Midbrain (tissue), 1 donor: Measurements from ENCODE around the gene CDH18.
A peak's percentile ranks its signal among the peaks of the same experiment; 100 is the strongest.

Source experiments
- DNase-seq: peaks from one replicate; lab custom pipeline; 2025; lab: John Stamatoyannopoulos, UW

The CDH18 gene

DNA sequence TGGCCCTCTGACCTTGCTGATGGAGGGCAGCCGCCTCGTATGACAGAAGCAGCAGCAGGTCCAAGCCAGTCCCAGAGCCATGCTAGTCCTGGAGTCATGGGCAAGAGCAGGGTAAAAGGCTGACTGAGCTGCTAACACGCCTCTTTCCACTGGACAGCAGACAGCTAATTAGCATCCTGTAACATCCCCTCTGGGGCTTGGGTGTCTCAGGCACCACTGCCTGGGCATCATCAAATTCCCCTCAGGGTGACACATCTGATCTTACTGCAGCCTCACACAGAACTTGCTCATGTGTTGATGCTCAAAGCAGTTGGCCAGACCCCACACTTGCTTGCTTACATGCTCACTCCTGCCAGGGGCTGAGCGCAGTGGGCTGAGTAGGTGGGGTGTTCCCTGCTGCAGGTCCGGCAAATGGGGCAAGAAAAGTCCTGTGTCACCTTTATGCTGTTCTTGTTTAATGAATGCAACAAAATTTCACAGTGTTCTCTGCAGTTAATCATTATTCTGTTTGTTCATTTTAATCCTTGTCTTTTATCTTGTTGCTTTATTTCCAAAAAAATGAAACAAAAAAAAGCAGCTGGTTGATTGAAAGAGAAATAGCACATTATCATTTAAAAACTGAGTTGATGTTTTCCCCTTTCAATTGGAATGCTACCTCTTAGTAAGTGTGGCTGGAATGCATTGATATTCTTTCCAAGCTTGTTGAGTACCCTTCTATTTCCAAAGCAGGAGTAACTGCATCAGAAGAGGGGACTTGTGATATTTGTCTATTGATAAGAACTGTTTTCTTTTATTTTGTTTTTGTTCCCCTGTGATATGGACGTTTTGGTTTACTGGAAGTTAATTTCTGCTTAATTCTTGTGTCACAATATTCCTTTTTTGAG lies 254.1 kb downstream of the CDH18 start:
- no peak for DNase-seq

DNA sequence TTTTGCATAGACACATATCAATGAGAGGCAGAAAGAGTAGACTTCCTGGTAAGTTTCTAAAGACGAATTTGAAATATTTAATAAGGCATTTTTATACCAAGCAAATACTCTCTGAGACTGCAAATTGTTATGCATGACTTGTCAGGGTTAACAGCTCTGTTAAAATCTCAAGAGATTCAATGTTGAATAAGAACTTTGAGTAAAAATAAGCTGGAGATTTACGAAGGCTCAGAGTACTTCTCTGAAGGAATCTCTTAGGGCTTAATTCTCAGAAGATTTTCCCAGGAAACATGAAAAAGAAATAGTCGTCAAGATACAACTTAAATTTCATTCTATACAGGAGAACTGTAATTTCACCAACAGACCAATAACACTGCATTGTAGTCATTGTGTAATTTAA lies 259.4 kb downstream of the CDH18 start:
- DNase-seq = no peak

- DNase-seq = no peak
These were observed 268.9 kb downstream of the CDH18 start for GRCh38 chr5:19719109-19719508.

- DNase-seq = no peak
These were observed 274.3 kb downstream of the CDH18 start for GRCh38 chr5:19713740-19714139.

GRCh38 chr5:19709403-19709802 lies 278.6 kb downstream of the CDH18 start:
- DNase-seq = no peak

- no peak for DNase-seq
These were observed 281.2 kb downstream of the CDH18 start for GRCh38 chr5:19706776-19707175.

- no peak for DNase-seq
These were observed 286.3 kb downstream of the CDH18 start for GRCh38 chr5:19701731-19702130.

- no peak for DNase-seq
These were observed 292.9 kb downstream of the CDH18 start for GRCh38 chr5:19694949-19695611.

DNA sequence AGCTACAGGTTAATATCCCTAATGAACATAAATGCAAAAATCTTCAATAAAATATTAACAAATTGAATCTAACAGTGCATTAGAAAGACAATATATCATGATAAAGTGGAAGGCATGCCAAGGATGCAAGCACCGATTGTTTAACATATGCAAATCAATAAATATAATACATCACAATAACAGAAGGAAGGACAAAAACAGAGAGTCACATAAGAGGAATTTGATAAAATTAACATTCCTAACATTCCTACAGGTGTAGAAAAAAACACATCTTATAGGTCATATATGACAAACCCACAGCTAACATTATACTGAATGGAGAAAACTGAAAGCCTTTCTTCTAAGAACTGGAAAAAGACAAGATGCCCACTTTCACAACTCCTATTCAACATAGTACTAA lies 297.0 kb downstream of the CDH18 start:
- no peak for DNase-seq

DNA sequence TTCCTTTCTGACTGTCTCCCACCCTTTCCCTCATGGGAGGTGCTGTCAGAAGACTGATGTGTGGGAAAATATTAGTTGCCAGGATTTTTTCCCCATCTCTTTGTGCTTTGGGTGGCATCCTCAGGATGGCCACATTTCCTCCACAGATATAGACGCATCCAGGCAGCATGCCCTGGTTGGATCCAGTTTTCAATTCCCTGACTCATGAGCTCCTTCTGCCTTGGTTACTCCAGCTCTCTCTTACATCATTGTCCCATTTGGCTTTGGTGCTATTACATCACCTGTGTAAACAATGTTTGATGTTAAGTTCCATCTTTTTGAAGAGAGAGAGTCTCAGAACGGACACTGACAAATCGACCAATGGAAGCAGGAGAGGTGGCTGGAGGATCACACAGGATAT lies 302.5 kb downstream of the CDH18 start:
- no peak for DNase-seq

GRCh38 chr5:19676895-19677294 lies 311.1 kb downstream of the CDH18 start:
- no peak for DNase-seq

- DNase-seq = no peak
These were observed 327.3 kb downstream of the CDH18 start for GRCh38 chr5:19660679-19661078.

- no peak for DNase-seq
These were observed 332.4 kb downstream of the CDH18 start for GRCh38 chr5:19655627-19656026.

GRCh38 chr5:19638461-19638860 lies 349.5 kb downstream of the CDH18 start:
- no peak for DNase-seq

DNA sequence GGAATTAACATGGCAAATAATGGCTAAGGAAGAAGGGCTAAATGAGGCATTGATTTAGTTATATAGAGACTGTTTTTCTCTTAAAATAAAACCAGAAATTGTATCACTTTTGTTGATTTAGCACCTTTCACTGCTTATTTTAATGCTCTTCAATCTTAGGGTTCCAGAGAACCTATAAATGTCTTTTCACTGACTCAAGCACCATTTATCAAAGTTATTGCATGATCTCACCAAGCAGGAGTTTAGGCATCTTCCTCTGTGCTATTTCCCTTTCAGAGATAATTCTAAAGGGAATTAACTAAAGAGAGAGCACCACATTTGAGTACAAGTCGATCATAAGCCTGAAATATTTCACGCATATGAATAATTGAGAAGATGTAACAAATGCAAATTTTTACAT lies 357.1 kb downstream of the CDH18 start:
- no peak for DNase-seq

- DNase-seq = no peak
These were observed 361.8 kb downstream of the CDH18 start for GRCh38 chr5:19626211-19626610.

- no peak for DNase-seq
These were observed 362.4 kb downstream of the CDH18 start for GRCh38 chr5:19625562-19625961.

- DNase-seq = no peak
These were observed 368.4 kb downstream of the CDH18 start for GRCh38 chr5:19619571-19619970.

DNA sequence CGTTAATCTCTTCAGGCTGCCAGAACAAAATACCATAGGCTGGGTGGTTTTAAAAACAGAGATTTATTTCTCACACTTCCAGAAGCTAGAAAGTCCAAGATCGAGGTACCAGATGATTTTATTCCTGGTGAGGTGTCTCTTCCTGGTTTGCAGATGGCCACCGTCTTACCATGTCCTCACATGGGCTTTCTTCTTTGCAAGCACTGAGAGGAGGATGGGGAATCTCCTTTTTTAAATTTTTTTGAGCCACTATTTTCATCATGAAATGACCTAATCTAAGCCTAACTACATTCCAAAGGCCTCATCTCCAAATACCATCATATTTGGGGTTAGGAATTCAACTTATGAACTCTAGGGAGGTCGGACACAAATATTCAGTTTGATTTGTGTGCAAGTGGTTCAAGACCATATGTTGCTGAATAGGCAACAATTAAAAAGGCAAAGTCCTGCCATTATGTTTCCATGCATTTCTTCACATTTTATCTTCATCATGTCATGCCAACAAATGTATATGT lies 371.2 kb downstream of the CDH18 start:
- DNase-seq = no peak

DNA sequence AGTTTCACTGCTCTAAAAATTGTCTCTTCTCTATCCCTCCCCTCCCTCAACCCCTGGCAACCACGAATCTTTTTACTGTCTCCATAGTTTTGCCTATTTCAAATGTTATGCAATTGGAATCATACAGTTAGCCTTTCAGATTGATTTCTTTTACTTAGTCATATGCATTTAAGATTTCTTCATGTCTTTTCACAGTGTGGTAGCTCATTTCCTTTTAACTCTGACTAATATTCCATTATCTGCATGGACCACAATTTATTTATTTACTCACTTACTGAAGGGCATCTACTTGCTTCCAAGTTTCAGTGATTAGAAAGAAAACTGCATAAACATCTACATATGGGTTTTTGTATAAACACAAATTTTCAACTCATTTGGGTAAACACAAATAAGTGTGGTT lies 372.3 kb downstream of the CDH18 start:
- no peak for DNase-seq

DNA sequence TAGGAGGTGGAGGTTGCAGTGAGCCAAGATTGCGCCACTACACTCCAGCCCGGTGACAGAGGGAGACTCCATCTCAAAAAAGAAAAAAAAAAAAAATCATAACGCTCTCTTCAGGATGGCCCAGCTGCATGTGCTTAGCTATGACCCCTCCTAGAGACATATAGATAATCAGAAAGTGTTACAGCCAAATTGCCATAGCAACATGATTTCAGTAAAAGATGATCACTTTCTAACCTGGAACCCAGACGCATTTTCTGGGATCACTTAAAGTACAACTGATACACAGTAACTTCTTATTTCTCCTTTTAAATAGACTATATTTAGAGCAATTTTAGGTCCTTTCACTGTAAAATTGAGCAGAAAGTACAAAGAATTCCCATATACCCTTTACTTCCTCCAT lies 372.9 kb downstream of the CDH18 start:
- no peak for DNase-seq

GRCh38 chr5:19608444-19609002 lies 379.5 kb downstream of the CDH18 start:
- peak; percentile 13 for DNase-seq

- DNase-seq = no peak
These were observed 382.1 kb downstream of the CDH18 start for GRCh38 chr5:19605846-19606407.
